Activated T-cell treated with anti-CD3 and anti-CD28 coated beads for 24 hours (primary cell): ENCODE measurements around the gene IL16.

Experiments
- DNase-seq: peaks from one replicate; pipeline ENCODE4 v3.0.0-alpha.2; 2020; ENCODE audit warnings: low read depth

Gene IL16

GRCh38 chr15:81256916-81257315 is 60.2 kb downstream of the IL16 start:
- DNase-seq: no peak

- no peak for DNase-seq
These were observed 60.8 kb downstream of the IL16 start for GRCh38 chr15:81257435-81257834.

GRCh38 chr15:81258455-81258854 is 61.8 kb downstream of the IL16 start:
- no peak for DNase-seq

GRCh38 chr15:81259760-81260298 is 63.1 kb downstream of the IL16 start:
- DNase-seq: no peak

- DNase-seq: no peak
These were observed 64.6 kb downstream of the IL16 start for GRCh38 chr15:81261172-81261811.

- no peak for DNase-seq
These were observed 66.8 kb downstream of the IL16 start for GRCh38 chr15:81263477-81263876.

GRCh38 chr15:81264072-81264857 is 67.6 kb downstream of the IL16 start:
- no peak for DNase-seq

- no peak for DNase-seq
These were observed 68.7 kb downstream of the IL16 start for GRCh38 chr15:81265256-81265943.

GRCh38 chr15:81265944-81266775 is 69.5 kb downstream of the IL16 start:
- DNase-seq: peak; percentile 80

GRCh38 chr15:81268340-81268739 is 71.7 kb downstream of the IL16 start:
- no peak for DNase-seq

GRCh38 chr15:81268881-81269601 is 72.4 kb downstream of the IL16 start:
- no peak for DNase-seq

- no peak for DNase-seq
These were observed 73.5 kb downstream of the IL16 start for GRCh38 chr15:81270188-81270587.

GRCh38 chr15:81270781-81271491 is 74.3 kb downstream of the IL16 start:
- DNase-seq: no peak

GRCh38 chr15:81271761-81272644 is 75.3 kb downstream of the IL16 start:
- no peak for DNase-seq

- DNase-seq: no peak
These were observed 76.5 kb downstream of the IL16 start for GRCh38 chr15:81273200-81273599.

GRCh38 chr15:81273855-81274254 is 77.2 kb downstream of the IL16 start:
- no peak for DNase-seq

- DNase-seq: no peak
These were observed 77.6 kb downstream of the IL16 start for GRCh38 chr15:81274255-81274654.

GRCh38 chr15:81274931-81275707 is 78.4 kb downstream of the IL16 start:
- peak; percentile 79 for DNase-seq
